H1 (cell line): ENCODE results near the gene CNR1. TPM values are rescaled to one million over a fixed set of nuclear protein-coding genes. Genes with fewer than 3 reads are reported as not detected.
A peak's percentile ranks its signal among the peaks of the same experiment; 100 is the strongest.

Source experiments
- CTCF ChIA-PET: fragments of 300-600 bp; sonication (Branson Sonifier 250); formaldehyde crosslinking; loops from one replicate; lab custom pipeline; 2021; ENCODE audit not compliant: partially characterized antibody; lab: Charles Lee
- POLR2A ChIA-PET: fragments of 300-600 bp; sonication (Branson Sonifier 250); formaldehyde crosslinking; loops from one replicate; lab custom pipeline; 2021; ENCODE audit warnings: inconsistent platforms; ENCODE audit not compliant: partially characterized antibody; lab: Charles Lee
- DNase-seq, 2 experiments: peaks; one replicate each; pipeline versions ENCODE4 v3.0.0 to v3.0.0-alpha.2; 2010 to 2022; ENCODE audit warnings: low spot score in 2 of 2, low read depth in 1 of 2, mixed read lengths in 1 of 2
- FAIRE-seq: peaks from 2 replicates; lab custom pipeline; 2011; peaks lifted over from hg19 to GRCh38; lab: Jason Lieb, UNC
- H2AFZ ChIP-seq: 2 replicates; pipeline ENCODE4 v1.8.1; 2012; ENCODE audit warnings: low read length, inconsistent platforms
- H2AK5ac ChIP-seq: 2 replicates; pipeline ENCODE4 v1.6.1; 2013; ENCODE audit warnings: low read depth, low read length
- H2BK120ac ChIP-seq: replicated peaks from 2 replicates; pipeline ENCODE3; 2013; ENCODE audit warnings: low read depth, low read length, inconsistent platforms
- H2BK12ac ChIP-seq: 2 replicates; pipeline ENCODE4 v1.6.1; 2013; ENCODE audit warnings: low read depth, low read length
- H2BK15ac ChIP-seq: 2 replicates; pipeline ENCODE4 v1.6.1; 2013; ENCODE audit warnings: low read length
- H2BK20ac ChIP-seq: 2 replicates; pipeline ENCODE4 v1.6.1; 2013; ENCODE audit warnings: low read length
- H2BK5ac ChIP-seq: 2 replicates; pipeline ENCODE4 v1.6.1; 2013; ENCODE audit warnings: low read depth, low read length
- H3K14ac ChIP-seq: 2 replicates; pipeline ENCODE4 v1.6.1; 2013; ENCODE audit warnings: inconsistent platforms; ENCODE audit not compliant: insufficient read length
- H3K18ac ChIP-seq: 2 replicates; pipeline ENCODE4 v1.6.1; 2013; ENCODE audit warnings: low read length; ENCODE audit errors: extremely low read depth
- H3K23ac ChIP-seq: 2 replicates; pipeline ENCODE4 v1.6.1; 2013; ENCODE audit warnings: inconsistent platforms; ENCODE audit not compliant: insufficient read length
- H3K23me2 ChIP-seq: 2 replicates; pipeline ENCODE4 v1.6.1; 2013; ENCODE audit warnings: low read depth, low read length
- H3K27ac ChIP-seq: 2 replicates; pipeline ENCODE4 v1.6.1; 2011; ENCODE audit warnings: low read depth, low read length, inconsistent platforms
- H3K27me3 ChIP-seq, 4 experiments: replicated peaks in 1 of 4; 1 replicate in 1 of 4; 2 replicates in 3 of 4; pipeline versions ENCODE4 v1.6.1 to v1.8.1; 2011 to 2013; ENCODE audit warnings: low read length in 3 of 4, mild to moderate bottlenecking in 3 of 4, inconsistent platforms in 2 of 4, mixed read lengths in 2 of 4, moderate library complexity in 1 of 4; ENCODE audit not compliant: control insufficient read depth in 3 of 4, insufficient read depth in 3 of 4; ENCODE audit errors: extremely low read depth in 1 of 4
- H3K36me3 ChIP-seq, 4 experiments: 2 replicates each; pipeline versions ENCODE4 v1.6.1 to v1.8.1; 2011 to 2013; ENCODE audit warnings: mild to moderate bottlenecking in 4 of 4, low read length in 3 of 4, moderate library complexity in 2 of 4, control low read depth in 1 of 4, inconsistent platforms in 1 of 4; ENCODE audit not compliant: insufficient read depth in 4 of 4, control insufficient read depth in 2 of 4
- H3K4ac ChIP-seq: replicated peaks from 2 replicates; pipeline ENCODE3; 2013; ENCODE audit warnings: low read length, low read depth, mixed read lengths, inconsistent platforms; ENCODE audit not compliant: insufficient read length
- H3K4me1 ChIP-seq, 4 experiments: replicated peaks in 1 of 4; 1 replicate in 1 of 4; 2 replicates in 3 of 4; pipeline versions ENCODE4 v1.6.1 to v1.8.1; 2011 to 2013; ENCODE audit warnings: low read length in 3 of 4, inconsistent platforms in 2 of 4, mixed read lengths in 1 of 4; ENCODE audit not compliant: insufficient read depth in 4 of 4, control insufficient read depth in 3 of 4
- H3K4me2 ChIP-seq, 2 experiments: 2 replicates each; pipeline versions ENCODE4 v1.6.1 to v1.8.1; 2011 to 2013; ENCODE audit warnings: low read depth in 2 of 2, low read length in 2 of 2, control low read depth in 1 of 2, inconsistent platforms in 1 of 2, mild to moderate bottlenecking in 1 of 2; ENCODE audit not compliant: insufficient read depth in 1 of 2
- H3K4me3 ChIP-seq, 4 experiments: fragments of 200-600, 300-600 bp in 1 of 4; sonication (generic), shearing (Covaris generic), sonication (Bioruptor Twin) in 1 of 4; 2 replicates each; pipeline versions ENCODE4 v1.5.1 to v1.8.1; 2011 to 2016; ENCODE audit warnings: low read length in 4 of 4, low read depth in 3 of 4, control low read depth in 2 of 4, inconsistent platforms in 2 of 4, mild to moderate bottlenecking in 2 of 4, mixed read lengths in 1 of 4, moderate library complexity in 1 of 4; ENCODE audit not compliant: insufficient read depth in 2 of 4; ENCODE audit errors: extremely low read depth in 1 of 4
- H3K56ac ChIP-seq: replicated peaks from 2 replicates; pipeline ENCODE3; 2013; ENCODE audit warnings: low read depth, mild to moderate bottlenecking, mixed read lengths, low read length, inconsistent platforms; ENCODE audit not compliant: insufficient read length
- H3K79me1 ChIP-seq: 2 replicates; pipeline ENCODE4 v1.6.1; 2013; ENCODE audit warnings: low read depth, low read length, control low read depth
- H3K79me2 ChIP-seq, 2 experiments: 2 replicates each; pipeline versions ENCODE4 v1.6.1 to v1.8.1; 2012 to 2013; ENCODE audit warnings: low read length in 2 of 2, mild to moderate bottlenecking in 2 of 2, inconsistent platforms in 1 of 2; ENCODE audit not compliant: insufficient read depth in 2 of 2, control insufficient read depth in 1 of 2
- H3K9ac ChIP-seq, 4 experiments: replicated peaks in 1 of 4; 1 replicate in 1 of 4; 2 replicates in 3 of 4; pipeline versions ENCODE4 v1.6.1 to v1.8.1; 2011 to 2013; ENCODE audit warnings: low read depth in 3 of 4, low read length in 3 of 4, control low read depth in 2 of 4, mild to moderate bottlenecking in 2 of 4, moderate library complexity in 2 of 4, inconsistent platforms in 1 of 4; ENCODE audit errors: extremely low read depth in 1 of 4
- H3K9me3 ChIP-seq, 2 experiments: 2 replicates each; pipeline versions ENCODE4 v1.6.1 to v1.8.1; 2012 to 2013; ENCODE audit warnings: mild to moderate bottlenecking in 2 of 2, moderate library complexity in 2 of 2, control low read depth in 1 of 2, inconsistent platforms in 1 of 2, low read depth in 1 of 2, low read length in 1 of 2, mixed read lengths in 1 of 2; ENCODE audit not compliant: insufficient read depth in 2 of 2
- H4K20me1 ChIP-seq, 2 experiments: replicated peaks in 1 of 2; 2 replicates each; pipeline versions ENCODE3 to v1.8.1; 2011 to 2013; ENCODE audit warnings: inconsistent platforms in 2 of 2, low read length in 2 of 2, mild to moderate bottlenecking in 1 of 2; ENCODE audit not compliant: insufficient read depth in 2 of 2, control insufficient read depth in 1 of 2
- H4K5ac ChIP-seq: 2 replicates; pipeline ENCODE4 v1.6.1; 2013; ENCODE audit warnings: low read length, low read depth, mixed read lengths, inconsistent platforms; ENCODE audit not compliant: insufficient read length
- H4K8ac ChIP-seq: 2 replicates; pipeline ENCODE4 v1.8.0; 2013; ENCODE audit warnings: mild to moderate bottlenecking, moderate library complexity, low read length, inconsistent platforms; ENCODE audit not compliant: insufficient read depth; ENCODE audit errors: extremely low read depth
- H4K91ac ChIP-seq: replicated peaks from 2 replicates; pipeline ENCODE3; 2013; ENCODE audit warnings: low read length, mixed read lengths, inconsistent platforms; ENCODE audit not compliant: insufficient read length
- ASH2L ChIP-seq: fragments of 200-600, 300-600 bp; sonication (generic); IDR thresholded peaks from one replicate; pipeline ENCODE4 v1.7.1; 2017; ENCODE audit warnings: low read length
- BACH1 ChIP-seq: IDR thresholded peaks from 2 replicates; pipeline ENCODE4 v1.6.1; 2012; ENCODE audit warnings: low read length, improper control_type of control experiment
- BRCA1 ChIP-seq: IDR thresholded peaks from 2 replicates; pipeline ENCODE4 v1.6.1; 2012; ENCODE audit warnings: low read depth, low read length, improper control_type of control experiment
- CBX5 ChIP-seq: fragments of 300-800, 300-1000 bp; sonication (generic); IDR thresholded peaks from 2 replicates; pipeline ENCODE4 v1.7.1; 2016; ENCODE audit warnings: antibody characterized with exemption, low read length, low read depth
- JUN ChIP-seq: IDR thresholded peaks from 2 replicates; pipeline ENCODE4 v1.6.1; 2011; ENCODE audit warnings: low read depth, mild to moderate bottlenecking, improper control_type of control experiment, low read length
- KDM1A ChIP-seq: fragments of 200-600, 300-600 bp; sonication (generic); IDR thresholded peaks from 2 replicates; pipeline ENCODE4 v1.7.1; 2016; ENCODE audit warnings: mild to moderate bottlenecking, low read length, borderline replicate concordance
- MAX ChIP-seq: IDR thresholded peaks from 2 replicates; pipeline ENCODE4 v1.6.1; 2012; ENCODE audit warnings: inconsistent platforms
- SAP30 ChIP-seq: fragments of 300-600 bp; sonication (generic); IDR thresholded peaks from 2 replicates; pipeline ENCODE4 v1.7.1; 2012; ENCODE audit warnings: low read length, moderate library complexity, mild to moderate bottlenecking, inconsistent platforms; ENCODE audit not compliant: insufficient read depth, insufficient replicate concordance
- SP1 ChIP-seq: IDR thresholded peaks from 2 replicates; pipeline ENCODE4 v1.6.1; 2011; ENCODE audit warnings: low read depth, low read length
- TAF1 ChIP-seq: IDR thresholded peaks from 2 replicates; pipeline ENCODE4 v1.6.1; 2011; ENCODE audit warnings: mild to moderate bottlenecking, low read depth, low read length
- WGBS, 2 experiments: shearing (Covaris generic) in 1 of 2; methylation state at CpG; one replicate each; pipeline versions ENCODE4 v1.1.6 to v1.1.7; 2013 to 2015; ENCODE audit warnings: low lambda C conversion rate in 2 of 2, mixed read lengths in 2 of 2, inconsistent platforms in 1 of 2, low coverage in 1 of 2, missing lambda C conversion rate in 1 of 2; ENCODE audit not compliant: insufficient replicate concordance in 2 of 2, insufficient coverage in 1 of 2, insufficient read length in 1 of 2; ENCODE audit errors: extremely low coverage in 1 of 2, missing lambda C conversion rate in 1 of 2; 5-methylcytosine and 5-hydroxymethylcytosine counted together
- long read RNA-seq, 2 experiments: library from RNA in 1 of 2; library from capped mRNA in 1 of 2; stranded (forward); transcript quantifications; one replicate each; pipeline ENCODE4 v2.0.0, GENCODE V29; 2021; ENCODE audit warnings: inconsistent platforms in 1 of 2
- polyA minus RNA-seq, 3 experiments: library from RNA; depleted of rRNA, polyadenylated mRNA; stranded (reverse); fragments of >200 nt; gene quantifications; 1 replicate in 2 of 3; 2 replicates in 1 of 3; pipeline ENCODE4 v1.2.3, GENCODE V29; 2011
- polyA plus RNA-seq, 7 experiments: library from polyadenylated mRNA; depleted of rRNA in 3 of 7; stranded (reverse) in 5 of 7; unstranded in 2 of 7; fragments of >200 nt in 5 of 7; fragments of 200-250 nt in 2 of 7; gene quantifications; 1 replicate in 5 of 7; 2 replicates in 1 of 7; 4 replicates in 1 of 7; pipeline versions ENCODE4 v1.2.1 to v1.2.3, GENCODE V29; 2011 to 2013; ENCODE audit warnings: missing spikeins in 2 of 7, mixed read lengths in 2 of 7
- total RNA-seq: library from RNA; stranded (reverse); fragmentation: NEBNext Ultra II Directional; extraction: Animal tissue kit (Norgen Biotek cat#: 25700); gene quantifications from 2 replicates; pipeline ENCODE4 v1.2.1, GENCODE V29; 2021

Gene CNR1
- 2.9 and 3.1 TPM in 2 replicates for total RNA-seq
- 0.83 and 1.8 TPM in 2 replicates for polyA plus RNA-seq (2011; rRNA removed)
- 1.3 TPM for polyA plus RNA-seq (2011; cell fraction: cytosol; rRNA removed)
- polyA plus RNA-seq (2011; cell fraction: nucleus; rRNA removed): 5.2 TPM
- 0.64 to 1.3 TPM (median 0.82 TPM) in 4 replicates for polyA plus RNA-seq (2012, experiment 1 of 2)
- polyA plus RNA-seq (2012, experiment 2 of 2): 0.21 TPM
- 0.47 TPM for polyA plus RNA-seq (2013, experiment 1 of 2)
- 0.57 TPM for polyA plus RNA-seq (2013, experiment 2 of 2)
- 2.3 and 2.7 TPM in 2 replicates for polyA minus RNA-seq (2011; rRNA and poly(A)+ RNA removed)
- 0.59 TPM for polyA minus RNA-seq (2011; cell fraction: cytosol; rRNA and poly(A)+ RNA removed)
- polyA minus RNA-seq (2011; cell fraction: nucleus; rRNA and poly(A)+ RNA removed): 2.4 TPM
- long read RNA-seq, experiment 1, partial matches to known transcripts: 0 of 4 reads
- long read RNA-seq, experiment 1, other reads (novel, unspliced or antisense): 4 of 4 reads
- long read RNA-seq, experiment 2: 0 reads

GRCh38 chr6:88165844-88166492 lies at the start of gene CNR1:
Gene CNR1 (minus strand): TSS chr6:88166347. CDS start chr6:88145274, 21,073 bp downstream.
- Histone ChIP-seq H4K5ac (peak within 1 kb of the TSS; percentile 36), H3K36me3 (no peaks in the 10 kb centered on the region), H3K23me2 (peaks cover 16% of the 10 kb centered on the region; the same call in 1 of the 2 replicates), H3K56ac (peak within 1 kb of the TSS; percentile 17), H3K9me3 (no peaks in the 10 kb centered on the region), H3K79me2 (no peaks in the 10 kb centered on the region), H2BK5ac (0 out of 2 replicates have a peak within 1 kb of the TSS, but pooled peaks have one; percentile 12), H2AFZ (peak within 1 kb of the TSS; percentile 75; the same call in 1 of the 2 replicates), H4K91ac (peak within 1 kb of the TSS; percentile 22), H2BK20ac (no peak within 1 kb of the TSS), H3K18ac (peak within 1 kb of the TSS; percentile 89), H3K4me2 (peak within 1 kb of the TSS; percentile 64 to 84), H3K79me1 (no peaks in the 10 kb centered on the region), H3K4me1 (peaks cover 0 to 3% (median under 1%) of the 10 kb centered on the region in 4 experiments; a peak in 1 of 7 replicates), H2BK15ac (no peak within 1 kb of the TSS), H3K4me3 (peak within 1 kb of the TSS; percentile 65 to 75 (median 68)), H2AK5ac (no peak within 1 kb of the TSS), H2BK120ac (no peak within 1 kb of the TSS), H3K14ac (no peak within 1 kb of the TSS), H2BK12ac (peak within 1 kb of the TSS; percentile 76; the same call in 1 of the 2 replicates), H3K23ac (no peak within 1 kb of the TSS), H3K9ac (peak within 1 kb of the TSS; percentile 8 to 53 (median 26); a peak in 6 of 7 replicates), H4K20me1 (no peaks in the 10 kb centered on the region), H3K27ac (no peak within 1 kb of the TSS), H4K8ac (peak within 1 kb of the TSS; percentile 86), H3K27me3 (peaks cover 9 to 36% (median 28%) of the 10 kb centered on the region in 4 experiments), H3K4ac (no peak within 1 kb of the TSS)
- ChIA-PET POLR2A (interaction anchor here (1.1 kb wide), 1 partner anchor 14 kb away, joined by 3 read pairs; no protein-coding TSS in a partner anchor), CTCF (interaction anchor here (0.6 to 1.5 kb wide), 4 partner anchors 15 to 299 kb away, joined by 3 to 7 read pairs (median 3); no protein-coding TSS in a partner anchor)
- DNase-seq (peak in 1 of 2 experiments; percentile 78), FAIRE-seq (no peak)
- 2% methylated on average over 57 of the region's 78 CpGs; no CpG with 5 or more reads in 1 of the 2 experiments for WGBS, 2 experiments
- no peak for TF ChIP-seq JUN
- TF ChIP-seq ASH2L: peak; percentile 46
- no peak for TF ChIP-seq SP1
- peak; percentile 40; the same call in 1 of the 2 replicates for TF ChIP-seq TAF1
- TF ChIP-seq BRCA1: no peak
- TF ChIP-seq KDM1A: no peak
- no peak; the same call in none of the 2 replicates for TF ChIP-seq MAX
- TF ChIP-seq SAP30: no peak
- TF ChIP-seq CBX5: no peak
- no peak for TF ChIP-seq BACH1
